Thoracic aorta (tissue), 2 donors: ENCODE data around the gene SFSWAP. TPM values are rescaled to one million over a fixed set of nuclear protein-coding genes. Genes with fewer than 3 reads are reported as not detected.
A peak's percentile ranks its signal among the peaks of the same experiment; 100 is the strongest.
"Not testable (repeated sequence)": the region's sequence is repeated elsewhere in the genome, so short reads cannot be mapped to it uniquely, and the experiment has no call there.

Source experiments
- ATAC-seq: fragments of 150-250 bp; one replicate; pipeline ENCODE4 v1.8.0; 2017; ENCODE audit warnings: low read depth; ENCODE audit not compliant: insufficient number of reproducible peaks, low FRiP score
- DNase-seq: peaks from one replicate; pipeline ENCODE4 v3.0.0-alpha.2; 2020; ENCODE audit warnings: low spot score
- H3K27ac ChIP-seq, 2 donors: fragments of 200-600 bp; sonication (generic); 1 replicate in 1 of 2; 2 replicates in 1 of 2; pipeline ENCODE4 v1.5.1; 2016; ENCODE audit warnings: mild to moderate bottlenecking in 2 of 2, moderate library complexity in 2 of 2
- H3K27me3 ChIP-seq: fragments of 200-600 bp; sonication (generic); replicated peaks from 2 replicates; pipeline ENCODE4 v1.6.0; 2016; ENCODE audit warnings: mild to moderate bottlenecking; ENCODE audit not compliant: insufficient read depth
- H3K36me3 ChIP-seq: fragments of 200-600 bp; sonication (generic); one replicate; pipeline ENCODE4 v1.5.1; 2016
- H3K4me1 ChIP-seq, 2 donors: fragments of 200-600 bp; sonication (generic); 1 replicate in 1 of 2; 2 replicates in 1 of 2; pipeline versions ENCODE4 v1.5.1 to v1.6.0; 2016; ENCODE audit warnings: low read depth in 2 of 2, mild to moderate bottlenecking in 1 of 2; ENCODE audit not compliant: control insufficient read depth in 1 of 2
- H3K4me3 ChIP-seq: fragments of 200-600 bp; sonication (generic); 2 replicates; pipeline ENCODE4 v1.5.1; 2016; ENCODE audit warnings: mild to moderate bottlenecking
- H3K9me3 ChIP-seq: fragments of 200-600 bp; sonication (generic); 2 replicates; pipeline ENCODE4 v1.5.1; 2016
- CTCF ChIP-seq: fragments of 200-600 bp; sonication (generic); IDR thresholded peaks from one replicate; pipeline ENCODE4 v1.5.1; 2019; ENCODE audit warnings: antibody characterized with exemption
- total RNA-seq, 2 donors: library from RNA; depleted of rRNA; stranded (reverse); fragments of >200 nt; gene quantifications; one replicate each; pipeline versions ENCODE4 v1.1.0 to v1.2.3, GENCODE V29; 2016

Gene SFSWAP
- total RNA-seq: 10 to 100 TPM; 27.9 to 63.2 TPM

DNA sequence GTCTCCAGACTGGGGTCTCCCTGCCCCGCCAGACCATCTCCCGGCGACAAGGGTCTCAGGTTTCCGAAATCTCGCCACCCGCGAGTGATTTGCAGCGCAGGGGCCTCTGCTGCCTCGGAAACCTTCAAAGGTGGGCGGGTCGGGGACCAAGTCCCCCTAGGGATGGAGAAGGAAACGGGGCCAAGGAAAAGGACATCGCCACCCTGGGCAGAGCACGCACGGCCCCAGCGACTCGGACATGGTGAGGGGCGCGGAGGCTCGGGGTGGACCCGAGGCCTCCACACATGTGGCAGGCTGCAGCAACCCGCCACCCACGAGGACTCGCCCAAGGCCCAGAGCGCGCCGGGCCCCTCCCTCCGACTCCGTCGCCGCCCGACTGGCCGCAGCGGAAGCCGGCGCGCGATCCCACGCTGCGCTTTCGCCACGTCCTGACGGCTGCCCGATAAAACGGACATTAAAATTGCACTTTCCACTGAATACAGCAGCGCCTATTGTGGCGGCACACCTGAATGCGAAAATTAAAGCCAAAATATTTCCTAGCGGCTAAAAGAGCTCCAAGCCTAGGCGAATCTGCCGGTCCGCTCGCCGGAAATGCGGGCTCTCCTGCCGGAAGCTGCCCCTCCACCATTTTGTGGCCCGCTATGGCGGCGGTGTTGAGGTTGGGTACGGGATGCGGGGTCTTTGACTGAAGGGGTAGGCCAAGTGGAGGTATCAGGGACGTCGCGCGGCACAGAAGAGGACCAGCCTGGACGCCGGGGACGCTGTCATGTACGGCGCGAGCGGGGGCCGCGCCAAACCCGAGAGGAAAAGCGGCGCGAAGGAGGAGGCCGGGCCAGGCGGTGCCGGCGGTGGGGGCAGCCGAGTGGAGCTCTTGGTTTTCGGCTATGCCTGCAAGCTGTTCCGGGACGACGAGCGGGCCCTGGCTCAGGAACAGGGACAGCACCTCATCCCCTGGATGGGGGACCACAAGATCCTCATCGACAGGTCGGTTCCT lies at the start of gene SFSWAP:
TSS of gene SFSWAP (plus strand) at position 627 of the 994 bp plus-strand sequence. CDS start at position 767, 140 bp downstream.
- TF ChIP-seq CTCF: no peak
- peak; percentile 86 for ATAC-seq
- DNase-seq: no peak

DNA sequence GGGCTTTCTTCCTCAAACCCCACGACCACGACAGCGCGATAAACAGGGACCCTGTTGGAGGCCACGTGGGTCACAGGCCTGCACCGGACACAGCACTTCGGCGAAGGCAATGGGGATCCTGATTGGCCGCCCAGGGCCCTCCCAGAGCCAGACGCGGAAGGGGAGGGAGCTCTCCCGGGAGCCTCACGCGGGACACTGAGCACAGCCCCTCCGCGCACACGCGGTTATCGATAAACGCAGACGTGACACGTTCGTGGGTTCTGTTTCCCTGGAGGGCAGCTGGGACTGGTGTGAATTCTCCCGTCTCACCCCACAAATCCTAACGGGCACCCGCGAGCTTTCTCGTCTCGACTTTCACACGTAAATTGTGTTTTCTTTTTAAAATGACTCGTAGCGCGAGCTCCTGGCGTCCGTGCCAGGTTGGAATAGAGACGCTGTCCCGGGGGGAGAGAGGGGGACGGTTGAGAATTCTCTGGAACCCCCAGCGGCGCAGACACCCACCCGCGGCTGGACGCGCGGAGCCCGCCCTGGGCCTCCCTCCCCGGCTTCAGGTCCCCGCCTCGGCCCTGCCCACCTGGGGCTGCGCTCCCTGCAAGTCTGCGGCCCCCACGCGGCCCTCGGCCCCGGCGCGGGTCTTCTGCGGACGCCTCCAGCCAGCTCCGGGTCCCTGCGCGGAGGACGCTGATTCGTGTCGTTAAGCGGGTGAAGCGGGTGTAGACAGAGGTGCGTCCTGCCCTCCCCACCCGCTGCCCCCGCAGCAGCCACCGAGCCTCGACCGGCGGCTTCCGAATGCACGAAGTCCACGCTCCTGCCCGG lies 49.5 kb upstream of the SFSWAP start:
- DNase-seq, H3K27me3 ChIP-seq, H3K27ac ChIP-seq, H3K9me3 ChIP-seq, H3K36me3 ChIP-seq, H3K4me1 ChIP-seq, ATAC-seq: not testable (repeated sequence)
- peak overlapping the region; percentile 43 for H3K4me3 ChIP-seq

More for the DNA sequence above, at the start of gene SFSWAP:
- Histone ChIP-seq H3K4me1 (peaks cover 15 to 18% of the 10 kb centered on the region in 2 donors), H3K27me3 (no peaks in the 10 kb centered on the region), H3K36me3 (peaks cover 15% of the 10 kb centered on the region), H3K4me3 (peak within 1 kb of the TSS; percentile 90), H3K27ac (peak within 1 kb of the TSS; percentile 85 to 98), H3K9me3 (no peaks in the 10 kb centered on the region)

DNA sequence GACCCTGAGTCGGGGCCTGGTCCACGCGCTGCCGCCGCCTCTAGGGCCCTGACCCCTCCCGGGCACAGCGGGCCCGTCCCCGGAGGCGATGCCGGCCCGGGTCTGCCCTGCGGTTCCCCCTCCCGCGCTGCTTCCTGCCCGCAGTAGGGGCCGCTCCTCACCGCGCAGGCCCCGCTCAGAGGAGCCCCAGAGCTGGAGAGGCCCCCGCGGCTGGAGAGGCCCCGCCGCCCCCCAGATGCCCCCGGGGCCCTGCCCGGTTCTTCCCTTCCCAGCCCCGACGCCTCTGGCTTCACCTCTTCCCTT lies 49.0 kb upstream of the SFSWAP start:
- not testable (repeated sequence) for H3K4me1 ChIP-seq, DNase-seq, H3K4me3 ChIP-seq, H3K36me3 ChIP-seq, H3K9me3 ChIP-seq, H3K27ac ChIP-seq, ATAC-seq, H3K27me3 ChIP-seq

- not testable (repeated sequence) for DNase-seq
These were observed 48.5 kb upstream of the SFSWAP start for GRCh38 chr12:131662346-131662745.

DNA sequence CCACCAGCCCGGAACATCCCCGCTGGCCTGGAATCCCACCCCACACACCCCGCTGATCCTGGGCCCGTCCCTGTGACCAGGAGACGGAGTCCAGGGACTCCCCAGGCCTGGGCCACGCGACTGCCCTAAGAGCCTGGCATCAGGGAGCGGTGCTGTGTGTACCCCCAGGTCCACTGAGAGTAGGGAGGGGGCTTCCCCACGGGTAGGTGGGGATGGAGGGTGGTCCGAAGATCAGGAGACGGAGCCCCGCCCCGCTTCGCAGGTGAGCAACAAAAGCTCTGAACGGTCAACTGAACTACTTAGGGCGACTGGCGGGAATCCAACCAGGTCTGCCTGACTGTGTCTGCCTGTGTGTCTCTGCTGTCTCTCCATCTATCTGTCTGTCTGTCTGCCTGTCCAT lies 45.2 kb upstream of the SFSWAP start:
- not testable (repeated sequence) for ATAC-seq, H3K4me1 ChIP-seq, H3K27me3 ChIP-seq, H3K9me3 ChIP-seq, H3K36me3 ChIP-seq, H3K4me3 ChIP-seq, DNase-seq, H3K27ac ChIP-seq

More at GRCh38 chr12:131662346-131662745, 48.5 kb upstream of the SFSWAP start:
- not testable (repeated sequence) for H3K36me3 ChIP-seq, H3K9me3 ChIP-seq, H3K27me3 ChIP-seq, H3K4me1 ChIP-seq, ATAC-seq, H3K27ac ChIP-seq, H3K4me3 ChIP-seq

GRCh38 chr12:131666486-131666885 lies 44.4 kb upstream of the SFSWAP start:
- H3K27ac ChIP-seq, H3K9me3 ChIP-seq, H3K4me1 ChIP-seq, H3K4me3 ChIP-seq, H3K36me3 ChIP-seq, ATAC-seq, DNase-seq, H3K27me3 ChIP-seq: not testable (repeated sequence)

- ATAC-seq, H3K4me1 ChIP-seq, DNase-seq: not testable (repeated sequence)
These were observed 43.8 kb upstream of the SFSWAP start for GRCh38 chr12:131666978-131667601.

More at GRCh38 chr12:131666978-131667601, 43.8 kb upstream of the SFSWAP start:
- not testable (repeated sequence) for H3K27ac ChIP-seq, H3K4me3 ChIP-seq, H3K27me3 ChIP-seq, H3K36me3 ChIP-seq, H3K9me3 ChIP-seq
